ENCODE measurements around the gene CHRNE.

Gene CHRNE

GRCh38 chr17:4903051-4903818 is at the start of gene CHRNE:
CHRNE (minus strand) TSS chr17:4903098; CDS start chr17:4903063, 35 bp downstream.
- peak; percentile 72 for DNase-seq

- DNase-seq = no peak
These were observed 48.6 kb upstream of the CHRNE start for GRCh38 chr17:4951486-4951885.

- DNase-seq = no peak
These were observed 47.9 kb upstream of the CHRNE start, which contains the start of gene ENO3 for GRCh38 chr17:4950746-4951204. ENO3 (plus strand) TSS chr17:4951119; CDS start chr17:4951830, 711 bp downstream.

GRCh38 chr17:4950075-4950745 is 47.3 kb upstream of the CHRNE start:
- no peak for DNase-seq

GRCh38 chr17:4949321-4950074 is 46.6 kb upstream of the CHRNE start:
- DNase-seq = peak; percentile 76

GRCh38 chr17:4948931-4949320 is 46.0 kb upstream of the CHRNE start:
- DNase-seq = peak; percentile 92

- peak; percentile 94 for DNase-seq
These were observed 45.5 kb upstream of the CHRNE start, which contains the start of gene PFN1 for GRCh38 chr17:4948166-4948930. PFN1 (minus strand) TSS chr17:4948530; CDS start chr17:4948394, 136 bp downstream.

- DNase-seq = peak; percentile 71
These were observed 44.7 kb upstream of the CHRNE start for GRCh38 chr17:4947411-4948165.

- no peak for DNase-seq
These were observed 44.1 kb upstream of the CHRNE start for GRCh38 chr17:4947010-4947410.

- no peak for DNase-seq
These were observed 43.5 kb upstream of the CHRNE start for GRCh38 chr17:4946312-4946976.

GRCh38 chr17:4945944-4946280 is 43.0 kb upstream of the CHRNE start:
- no peak for DNase-seq

- peak; percentile 97 for DNase-seq
These were observed 42.5 kb upstream of the CHRNE start for GRCh38 chr17:4945176-4945943.

- no peak for DNase-seq
These were observed 41.8 kb upstream of the CHRNE start for GRCh38 chr17:4944554-4945175.

- no peak for DNase-seq
These were observed 41.3 kb upstream of the CHRNE start for GRCh38 chr17:4944163-4944553.

GRCh38 chr17:4942760-4943508 is 40.0 kb upstream of the CHRNE start:
- no peak for DNase-seq

GRCh38 chr17:4941319-4941610 is 38.4 kb upstream of the CHRNE start:
- no peak for DNase-seq

GRCh38 chr17:4940555-4941318 is 37.8 kb upstream of the CHRNE start:
- peak; percentile 39 for DNase-seq

- DNase-seq = peak; percentile 100
These were observed 37.1 kb upstream of the CHRNE start, which contains the start of the genes RNF167 and SLC25A11 for GRCh38 chr17:4939796-4940554. RNF167 (plus strand) TSS chr17:4940268; CDS start chr17:4940910, 642 bp downstream. SLC25A11 (minus strand) TSS chr17:4940046; CDS start chr17:4939910, 136 bp downstream.

Data from EL (cell line).